Endometrium (tissue), 2 donors: ENCODE data around the gene FGF18.
"Not testable (repeated sequence)": the region's sequence is repeated elsewhere in the genome, so short reads cannot be mapped to it uniquely, and the experiment has no call there.

Experiments used
- FAIRE-seq: peaks from 2 replicates; lab custom pipeline; 2012; peaks lifted over from hg19 to GRCh38; lab: Jason Lieb, UNC
- donor health status: control.
- donor health status: control.

Gene FGF18

DNA sequence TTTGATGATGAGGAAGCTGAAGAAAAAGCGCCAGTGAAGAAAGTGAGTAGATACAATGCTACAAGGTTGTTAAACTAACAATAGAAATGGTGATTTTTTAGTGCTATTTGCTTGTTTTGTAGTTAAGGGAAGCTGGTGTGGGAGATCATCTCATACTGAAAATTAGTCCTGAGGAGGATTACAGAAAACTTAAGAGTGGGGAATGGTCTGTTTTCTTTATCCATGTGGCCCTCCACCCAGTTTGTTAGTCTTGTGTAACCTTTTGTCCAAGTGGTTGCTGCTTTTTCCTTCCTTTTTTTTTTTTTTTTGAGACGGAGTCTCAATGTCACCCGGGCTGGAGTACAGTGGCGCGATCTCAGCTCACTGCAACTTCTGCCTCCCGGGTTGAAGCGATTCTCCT is 19.3 kb upstream of the FGF18 start:
- FAIRE-seq, result no peak

DNA sequence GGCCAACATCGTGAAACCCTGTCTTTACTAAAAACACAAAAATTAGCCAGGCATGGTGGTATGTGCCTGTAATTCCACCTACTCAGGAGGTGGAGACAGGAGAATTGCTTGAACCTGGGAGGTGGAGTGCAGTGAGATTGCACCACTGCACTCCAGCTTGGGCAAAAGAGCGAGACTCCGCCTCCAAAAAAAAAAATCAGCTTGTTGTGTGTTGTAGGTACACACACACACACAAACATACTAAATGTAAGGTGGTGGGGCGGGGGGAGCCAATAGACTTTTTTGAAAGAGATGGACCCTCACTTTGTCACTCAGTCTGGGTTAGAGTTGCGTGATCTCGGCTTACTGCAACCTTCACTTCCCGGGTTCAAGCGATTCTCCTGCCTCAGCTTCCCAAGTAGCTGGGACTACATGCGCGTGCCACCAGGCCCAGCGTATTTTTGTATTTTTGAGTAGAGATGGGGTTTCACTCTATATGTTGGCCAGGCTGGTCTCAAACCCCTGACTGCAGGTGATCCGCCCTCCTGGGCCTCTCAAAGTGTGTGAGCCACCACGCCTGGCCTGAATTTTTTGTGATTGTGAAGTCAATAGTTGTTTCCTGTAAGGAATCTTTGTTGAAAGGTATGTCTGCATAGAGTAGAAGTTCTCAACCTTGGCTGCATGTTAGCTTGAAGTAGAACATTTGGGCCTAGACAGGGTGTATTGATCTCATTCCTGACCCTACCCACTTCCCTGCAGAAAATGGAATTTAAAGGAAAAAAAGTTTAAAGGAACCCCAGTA is 18.1 kb upstream of the FGF18 start:
- no peak for FAIRE-seq

DNA sequence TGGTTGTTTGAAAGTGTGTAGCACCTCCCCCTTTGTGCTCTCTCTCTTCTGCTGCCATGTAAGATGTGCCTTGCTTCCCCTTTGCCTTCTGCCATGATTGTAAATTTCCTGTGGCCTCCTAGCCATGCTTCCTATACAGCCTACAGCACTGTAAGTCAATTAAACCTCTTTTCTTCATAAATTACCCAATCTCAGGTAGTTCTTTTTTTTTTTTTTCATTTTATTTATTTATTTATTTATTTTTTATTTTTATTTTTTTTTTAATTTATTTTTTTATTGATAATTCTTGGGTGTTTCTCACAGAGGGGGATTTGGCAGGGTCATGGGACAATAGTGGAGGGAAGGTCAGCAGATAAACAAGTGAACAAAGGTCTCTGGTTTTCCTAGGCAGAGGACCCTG is 16.7 kb upstream of the FGF18 start:
- not testable (repeated sequence) for FAIRE-seq

DNA sequence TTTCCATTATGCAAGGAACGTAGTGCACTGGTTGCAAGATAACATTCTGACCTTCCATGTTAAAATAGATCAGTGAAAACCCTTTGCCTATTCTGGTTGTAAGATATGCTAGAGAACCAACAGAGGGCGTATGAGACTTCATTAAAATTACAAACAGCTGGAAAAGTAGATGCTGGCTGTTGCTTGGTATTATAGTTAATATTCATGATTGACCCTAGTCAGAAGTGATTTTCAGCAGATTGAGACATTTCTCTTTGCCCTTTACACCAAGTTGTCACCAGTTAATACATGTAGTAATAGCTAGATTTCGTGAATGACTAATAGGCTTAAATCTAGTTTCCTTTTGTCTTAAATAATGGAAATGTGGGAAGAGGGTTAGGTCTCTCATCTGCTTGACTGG is 13.8 kb upstream of the FGF18 start:
- FAIRE-seq, result no peak

DNA sequence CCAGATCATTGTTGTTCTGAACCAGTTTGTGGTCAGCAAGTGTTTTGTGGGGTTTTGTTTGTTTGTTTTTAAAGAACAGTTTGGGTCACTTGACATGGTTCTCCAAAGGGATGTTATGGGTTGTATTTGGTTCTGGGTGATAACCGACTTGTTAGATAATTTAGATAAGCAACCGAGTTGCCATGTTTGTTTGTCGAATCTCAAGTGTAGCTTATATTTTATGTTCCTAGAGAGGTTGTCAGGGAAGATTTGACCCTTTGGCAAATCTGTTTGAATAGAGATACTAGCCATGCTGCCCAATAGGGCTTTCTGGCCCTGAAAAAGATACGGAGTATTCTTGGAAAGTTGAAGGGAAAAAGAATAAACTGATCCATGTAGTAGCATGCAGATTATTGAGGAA is 12.2 kb upstream of the FGF18 start:
- no peak for FAIRE-seq

DNA sequence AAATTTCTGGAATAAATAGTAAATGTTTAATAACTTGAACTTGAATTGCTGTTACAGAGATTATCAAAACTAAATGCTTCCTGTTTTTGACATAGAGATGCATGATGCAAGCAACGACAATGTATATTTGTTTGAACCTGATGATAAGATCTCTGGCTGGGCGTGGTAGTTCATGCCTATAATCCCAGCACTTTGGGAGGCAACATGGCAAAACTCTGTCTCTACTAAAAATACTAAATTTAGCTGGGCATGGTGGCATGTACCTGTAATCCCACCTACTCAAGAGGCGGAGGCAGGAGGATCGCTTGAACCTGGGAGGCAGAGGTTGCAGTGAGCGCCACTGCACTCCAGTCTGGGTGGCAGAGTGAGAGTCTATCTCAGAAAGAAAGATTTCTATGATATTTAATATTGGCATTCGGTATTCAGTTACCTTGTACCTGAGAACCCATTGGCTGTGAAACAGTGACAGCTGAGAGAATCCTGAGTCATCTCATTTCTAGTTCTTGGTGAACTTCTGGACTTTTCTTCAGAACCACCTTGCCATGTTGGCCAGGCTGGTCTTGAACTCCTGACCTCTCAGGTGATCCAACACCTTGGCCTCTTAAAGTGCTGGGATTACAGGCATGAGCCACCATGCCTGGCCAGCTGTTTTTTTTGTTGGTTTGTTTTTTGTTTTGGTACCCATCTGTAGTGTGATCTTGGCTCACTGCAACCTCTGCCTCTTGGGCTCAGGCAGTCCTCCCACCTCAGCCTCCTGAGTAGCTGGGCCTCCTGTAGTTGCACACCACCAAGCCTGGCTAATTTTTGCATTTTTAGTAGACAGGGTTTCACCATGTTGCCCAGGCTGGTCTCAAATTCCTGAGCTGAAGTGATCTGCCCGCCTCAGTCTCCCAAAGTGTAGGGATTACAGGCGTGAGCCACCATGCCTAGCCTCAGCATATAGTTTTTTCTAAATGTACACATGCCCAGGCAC is 10.0 kb upstream of the FGF18 start:
- FAIRE-seq, result no peak

DNA sequence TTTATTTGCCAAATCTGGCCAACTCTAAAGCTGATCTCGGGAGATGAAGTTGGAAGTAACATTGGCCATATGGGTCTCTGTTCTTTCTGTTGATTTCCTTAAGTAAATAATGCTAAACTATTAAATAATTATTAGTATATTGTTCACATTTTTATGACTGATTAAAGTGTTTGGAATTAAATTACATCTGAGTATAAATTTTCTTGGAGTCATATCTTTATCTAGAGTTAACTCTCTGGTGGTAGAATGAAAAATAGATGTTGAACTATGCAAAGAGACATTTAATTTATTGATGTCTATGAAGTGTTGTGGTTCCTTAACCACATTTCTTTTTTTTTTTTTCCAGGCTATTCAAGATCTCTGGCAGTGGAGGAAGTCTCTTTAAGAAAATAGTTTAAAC is 9.3 kb upstream of the FGF18 start:
- no peak for FAIRE-seq

DNA sequence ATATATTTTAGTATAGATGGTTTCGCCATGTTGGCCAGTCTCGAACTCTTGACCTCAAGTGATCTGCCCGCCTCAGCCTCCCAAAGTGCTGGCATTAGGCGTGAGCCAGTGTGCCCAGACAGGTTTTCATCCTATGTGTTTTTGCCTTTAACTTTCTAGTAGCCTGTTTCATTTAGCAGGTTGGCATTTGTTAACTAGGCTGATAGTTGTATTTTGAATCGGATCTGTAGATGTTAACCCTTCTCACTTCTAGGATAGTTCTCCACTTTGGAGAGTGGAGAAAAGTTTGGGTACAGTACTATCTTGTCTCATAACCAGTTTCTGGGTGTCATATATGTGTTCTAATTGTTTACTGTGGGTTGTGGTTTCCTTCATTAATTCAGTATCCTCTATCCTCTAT is 7.3 kb upstream of the FGF18 start:
- FAIRE-seq, result no peak

DNA sequence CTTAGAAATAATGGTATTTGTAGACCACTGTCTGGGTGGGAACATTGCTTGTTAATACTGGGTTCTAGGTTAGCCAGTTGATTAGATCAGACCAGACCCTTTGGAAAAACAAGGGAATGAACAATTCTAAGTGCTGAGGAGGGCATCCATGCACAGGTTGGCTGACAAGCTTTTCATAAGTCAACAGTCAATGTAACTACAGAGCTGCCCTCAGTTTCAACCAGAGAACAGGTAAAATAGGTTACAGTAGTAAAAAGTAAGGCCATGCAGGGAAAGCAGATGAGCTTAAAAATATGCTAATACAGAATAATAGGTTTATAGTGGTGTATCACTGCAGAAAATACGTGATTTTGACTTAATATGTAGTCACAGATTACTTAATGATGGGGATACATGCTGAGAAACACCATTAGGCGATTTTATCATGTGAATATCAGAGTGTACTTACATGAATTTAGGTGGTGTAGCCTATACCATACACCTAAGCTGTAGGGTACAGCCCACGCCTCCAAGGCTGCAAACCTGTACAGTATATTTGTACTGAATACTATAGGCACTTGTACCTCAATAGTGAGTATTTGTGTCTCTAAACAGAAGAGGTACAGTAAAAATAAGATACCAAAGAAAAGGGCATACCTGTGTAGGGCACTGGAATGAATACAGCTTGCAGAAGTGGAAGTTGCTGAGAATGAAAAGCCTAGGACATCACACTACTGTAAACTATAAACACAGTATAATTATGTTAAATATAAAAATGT is 6.1 kb upstream of the FGF18 start:
- no peak for FAIRE-seq

DNA sequence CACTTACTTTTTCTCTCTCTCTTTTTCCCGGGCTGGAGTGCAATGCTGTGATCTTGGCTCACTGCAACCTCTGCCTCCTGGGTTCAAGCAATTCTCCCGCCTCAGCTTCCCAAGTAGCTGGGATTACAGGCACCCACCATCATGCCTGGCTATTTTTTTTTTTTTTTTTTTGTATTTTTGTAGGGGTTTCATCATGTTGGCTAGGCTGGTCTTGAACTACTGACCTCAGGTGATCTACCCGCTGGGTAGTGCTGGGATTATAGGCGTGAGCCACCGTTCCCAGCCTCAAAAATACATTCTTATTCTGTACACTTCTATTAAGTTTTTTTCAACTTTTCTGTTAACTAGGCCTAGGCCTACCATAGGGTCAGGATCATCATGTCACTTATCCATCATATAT is 5.5 kb upstream of the FGF18 start:
- FAIRE-seq, result not testable (repeated sequence)

DNA sequence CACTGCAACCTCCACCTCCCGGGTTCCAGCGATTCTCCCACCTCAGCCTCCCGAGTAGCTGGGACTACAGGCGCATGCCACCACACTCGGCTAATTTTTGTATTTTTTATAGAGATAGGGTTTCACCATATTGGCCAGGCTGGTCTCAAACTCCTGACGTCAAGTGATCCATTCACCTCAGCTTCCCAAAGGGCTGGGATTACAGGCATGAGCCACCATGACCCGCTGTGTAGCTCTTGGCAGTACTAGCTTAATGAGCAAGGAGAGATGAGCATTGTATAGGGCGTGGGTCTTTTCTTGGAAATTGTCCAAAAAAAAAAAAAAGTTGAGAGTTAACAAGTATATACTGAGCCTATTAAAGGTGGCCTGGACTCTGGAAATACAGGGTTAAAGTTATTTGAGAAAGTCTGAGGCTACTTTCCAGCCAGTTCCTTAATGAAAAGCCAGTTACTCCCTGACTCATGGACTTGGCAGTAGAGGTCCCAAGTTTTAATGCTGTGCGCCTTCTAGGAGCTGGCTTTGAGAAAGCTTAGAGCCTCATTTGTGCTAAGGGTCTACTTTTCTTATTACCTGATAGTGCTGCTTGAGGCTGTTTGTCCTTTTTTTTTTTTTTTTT is 4.2 kb upstream of the FGF18 start:
- no peak for FAIRE-seq

DNA sequence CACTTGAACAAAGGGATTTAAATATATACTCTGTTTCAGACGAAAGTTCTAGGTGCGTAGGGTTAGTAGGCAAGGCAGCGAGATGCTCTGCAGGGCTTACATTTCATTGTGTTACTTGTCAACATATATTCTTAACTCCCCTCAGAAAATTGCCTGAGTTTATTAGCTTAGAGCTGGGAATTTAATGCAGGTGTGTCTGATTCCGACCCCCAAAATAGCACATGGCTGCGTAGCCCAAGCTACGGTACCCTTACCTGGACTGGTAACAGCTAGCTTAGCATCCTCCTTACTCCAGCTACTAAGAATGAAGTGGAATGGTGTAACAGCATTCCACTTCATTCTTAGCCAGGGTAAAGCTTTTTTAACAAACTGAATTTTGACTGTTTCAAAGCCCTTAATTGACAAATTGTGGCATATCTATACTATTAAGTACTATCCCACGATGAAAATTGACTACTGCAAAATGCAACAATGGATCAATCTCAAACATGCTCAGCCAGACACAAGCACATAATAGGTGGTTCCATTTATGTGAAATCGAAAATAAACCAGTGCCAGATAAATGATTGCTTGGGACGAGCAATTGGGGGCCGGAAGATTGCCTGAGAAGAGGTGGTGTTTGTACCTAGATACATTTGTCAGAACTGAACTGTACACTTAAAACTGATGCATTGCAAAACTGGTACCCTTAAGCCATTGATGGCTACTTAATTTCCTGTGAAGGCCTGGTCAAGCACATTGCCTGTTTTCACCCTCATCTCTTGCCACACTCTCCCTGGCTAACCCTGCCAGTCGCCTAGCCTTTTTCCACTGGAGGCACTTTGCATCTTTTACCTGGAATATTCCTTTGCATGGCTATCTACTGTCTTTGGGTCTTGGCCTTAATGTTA is 3.0 kb upstream of the FGF18 start:
- FAIRE-seq, result no peak

DNA sequence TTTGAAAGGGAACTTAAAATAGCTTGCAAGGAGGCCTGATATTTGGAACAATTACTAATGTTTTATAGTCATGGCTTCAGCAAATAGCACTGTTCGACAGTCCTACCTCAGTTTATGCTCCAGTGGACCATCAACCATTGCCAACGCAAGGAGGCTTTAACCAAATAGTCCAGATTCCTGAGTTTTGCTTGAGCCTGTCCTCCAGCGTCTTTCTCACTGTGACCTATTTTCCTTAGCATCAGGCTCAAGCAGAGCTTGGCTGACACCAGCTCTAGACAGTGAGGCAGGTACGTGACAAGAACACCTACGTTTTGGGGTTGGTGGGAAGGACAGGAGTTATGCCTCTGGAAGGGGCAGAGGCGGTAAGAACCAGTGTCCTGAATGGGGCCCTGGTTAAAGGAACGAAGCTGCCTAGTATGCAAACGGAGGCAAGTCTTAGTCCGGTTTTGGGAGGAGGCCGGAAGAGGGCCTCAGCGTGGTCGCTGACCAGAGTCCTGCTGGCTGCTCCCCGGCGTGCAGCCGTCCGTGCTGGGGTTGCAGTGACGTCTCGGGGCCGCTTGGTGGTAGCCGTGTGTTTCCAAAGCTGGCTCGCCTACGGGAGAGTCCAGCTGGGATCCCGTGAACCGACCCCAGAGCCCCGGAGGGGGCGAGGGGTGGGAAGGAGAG is 998 bp upstream of the FGF18 start:
- FAIRE-seq, result no peak

DNA sequence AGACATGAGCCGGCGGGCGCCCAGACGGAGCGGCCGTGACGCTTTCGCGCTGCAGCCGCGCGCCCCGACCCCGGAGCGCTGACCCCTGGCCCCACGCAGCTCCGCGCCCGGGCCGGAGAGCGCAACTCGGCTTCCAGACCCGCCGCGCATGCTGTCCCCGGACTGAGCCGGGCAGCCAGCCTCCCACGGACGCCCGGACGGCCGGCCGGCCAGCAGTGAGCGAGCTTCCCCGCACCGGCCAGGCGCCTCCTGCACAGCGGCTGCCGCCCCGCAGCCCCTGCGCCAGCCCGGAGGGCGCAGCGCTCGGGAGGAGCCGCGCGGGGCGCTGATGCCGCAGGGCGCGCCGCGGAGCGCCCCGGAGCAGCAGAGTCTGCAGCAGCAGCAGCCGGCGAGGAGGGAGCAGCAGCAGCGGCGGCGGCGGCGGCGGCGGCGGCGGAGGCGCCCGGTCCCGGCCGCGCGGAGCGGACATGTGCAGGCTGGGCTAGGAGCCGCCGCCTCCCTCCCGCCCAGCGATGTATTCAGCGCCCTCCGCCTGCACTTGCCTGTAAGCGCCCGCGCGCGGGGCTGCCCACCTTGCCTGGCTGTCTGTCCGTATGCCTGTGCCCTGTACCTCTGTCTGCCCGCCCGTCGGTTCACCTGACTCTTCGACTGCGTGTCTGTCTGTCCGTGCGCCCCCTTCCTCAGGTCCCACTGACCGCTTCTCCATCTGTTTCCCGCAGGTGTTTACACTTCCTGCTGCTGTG is 412 bp downstream of the FGF18 start:
- no peak for FAIRE-seq

DNA sequence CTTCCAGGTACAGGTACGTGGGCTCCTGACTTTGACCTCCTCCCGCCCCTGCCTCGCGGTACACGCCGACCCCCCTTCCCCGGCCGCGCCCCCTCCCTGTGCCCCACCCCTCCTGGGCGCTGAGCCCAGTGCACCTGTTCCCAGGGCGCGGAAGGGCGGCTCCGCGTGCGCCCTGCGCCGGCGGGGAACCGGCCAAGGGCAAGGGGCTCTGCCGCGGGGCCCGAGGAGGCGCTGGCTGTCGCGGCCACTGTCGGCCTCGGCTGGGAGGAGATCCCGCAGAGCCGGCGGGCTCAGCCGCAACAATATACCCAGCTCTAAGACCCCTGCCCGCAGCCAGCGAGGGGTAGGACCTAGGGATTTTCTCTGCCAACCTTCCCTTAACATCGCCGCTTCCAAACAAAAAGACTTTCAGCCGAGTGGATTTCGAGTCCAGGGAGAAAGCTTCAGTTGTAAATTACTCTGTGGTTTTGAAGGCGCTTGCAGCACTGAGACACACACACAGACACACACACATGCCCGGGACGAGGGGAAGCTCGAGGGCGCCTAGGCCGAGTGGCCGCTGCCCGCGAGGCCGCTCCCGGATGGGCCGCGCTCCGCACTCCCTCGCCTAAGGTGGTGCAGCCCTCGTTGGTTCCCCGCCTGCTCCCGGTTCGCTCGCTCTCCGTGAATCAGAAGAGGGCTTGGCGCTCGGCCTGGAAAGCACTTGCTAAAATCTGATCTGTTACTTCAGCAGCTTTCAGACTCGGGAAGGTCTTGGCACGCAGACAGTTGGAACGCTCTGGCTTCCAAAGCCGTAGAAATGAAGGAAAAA is 1.2 kb downstream of the FGF18 start:
- no peak for FAIRE-seq

DNA sequence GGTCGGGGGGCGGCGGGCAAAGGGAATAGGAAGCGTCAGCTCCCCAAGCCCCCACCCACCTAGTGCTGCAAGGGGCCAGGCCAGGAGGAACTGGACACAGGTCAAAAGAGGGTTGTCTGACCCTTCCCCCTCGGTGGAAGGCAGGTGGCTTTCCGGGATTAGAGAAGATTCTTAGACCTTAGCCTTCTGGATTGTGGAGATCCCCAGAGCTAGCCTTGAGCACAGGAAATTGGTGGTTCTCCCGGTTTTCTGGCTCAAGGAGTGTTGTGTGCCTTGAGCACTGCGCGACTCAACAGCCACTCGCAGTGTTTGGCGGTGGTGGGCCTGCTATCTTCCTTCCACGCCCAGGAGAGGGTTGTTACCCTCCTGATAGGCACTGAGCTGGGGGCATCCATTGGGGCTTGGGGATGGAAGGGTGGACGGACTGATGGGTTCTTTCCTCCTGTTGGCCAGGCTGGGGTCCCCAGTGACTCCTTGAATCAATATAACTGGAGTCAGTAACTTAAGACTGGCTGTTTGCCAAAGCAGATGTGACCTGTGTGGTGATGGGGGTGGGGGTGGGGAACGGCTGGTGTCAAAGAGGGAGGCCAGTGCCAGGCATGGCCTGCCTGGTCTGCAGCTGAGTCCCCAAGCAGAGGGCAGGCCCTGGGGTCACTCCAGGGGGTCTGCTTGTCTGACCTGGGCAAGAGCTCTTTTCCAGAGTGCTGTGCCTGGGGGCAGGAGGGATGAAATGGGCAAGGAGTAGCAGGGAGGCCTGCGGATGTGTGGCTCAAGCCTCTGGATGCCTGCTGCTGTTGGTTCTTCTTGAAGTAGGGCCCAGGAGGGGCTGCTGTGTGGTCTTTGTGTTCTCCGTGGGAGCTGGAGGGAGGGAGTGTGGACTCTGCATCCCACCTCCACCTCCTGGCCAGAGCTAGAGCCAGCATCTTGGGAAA is 2.1 kb downstream of the FGF18 start:
- FAIRE-seq, result no peak

DNA sequence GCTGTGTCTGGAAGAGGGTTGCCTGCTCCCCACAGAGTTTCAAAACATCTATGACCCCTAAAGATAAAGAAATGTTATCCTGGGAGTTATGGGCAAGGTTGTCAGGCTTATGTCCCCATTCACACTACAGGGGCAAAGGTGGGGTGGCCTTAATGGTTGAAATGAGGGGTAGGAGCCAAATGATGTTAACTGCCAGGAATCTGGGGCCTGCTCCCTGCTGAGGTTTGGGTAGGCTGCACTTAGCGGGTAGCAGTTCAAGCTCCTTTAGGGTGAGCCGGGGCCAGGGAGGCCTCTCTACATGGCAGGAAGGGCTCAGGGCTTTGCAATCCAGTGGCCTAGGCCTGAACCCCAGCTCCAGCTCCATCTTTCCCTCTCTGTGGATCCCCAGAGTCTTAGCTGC is 3.0 kb downstream of the FGF18 start:
- no peak for FAIRE-seq
